Activated naive CD8-positive, alpha-beta T cell treated with anti-CD3 and anti-CD28 coated beads, Interleukin-2, amount 50 U/mL, for 16 hours (primary cell): ENCODE data around the gene CGB8.

Experiments
- DNase-seq: peaks from one replicate; pipeline ENCODE4 v3.0.0-alpha.2; 2020; ENCODE audit warnings: low read depth, low spot score

Gene CGB8

GRCh38 chr19:49006905-49007304 is 42.0 kb downstream of the CGB8 start:
- no peak for DNase-seq

GRCh38 chr19:49004964-49005614 is 43.8 kb downstream of the CGB8 start:
- DNase-seq, result no peak

GRCh38 chr19:49004133-49004532 is 44.8 kb downstream of the CGB8 start:
- no peak for DNase-seq

DNA sequence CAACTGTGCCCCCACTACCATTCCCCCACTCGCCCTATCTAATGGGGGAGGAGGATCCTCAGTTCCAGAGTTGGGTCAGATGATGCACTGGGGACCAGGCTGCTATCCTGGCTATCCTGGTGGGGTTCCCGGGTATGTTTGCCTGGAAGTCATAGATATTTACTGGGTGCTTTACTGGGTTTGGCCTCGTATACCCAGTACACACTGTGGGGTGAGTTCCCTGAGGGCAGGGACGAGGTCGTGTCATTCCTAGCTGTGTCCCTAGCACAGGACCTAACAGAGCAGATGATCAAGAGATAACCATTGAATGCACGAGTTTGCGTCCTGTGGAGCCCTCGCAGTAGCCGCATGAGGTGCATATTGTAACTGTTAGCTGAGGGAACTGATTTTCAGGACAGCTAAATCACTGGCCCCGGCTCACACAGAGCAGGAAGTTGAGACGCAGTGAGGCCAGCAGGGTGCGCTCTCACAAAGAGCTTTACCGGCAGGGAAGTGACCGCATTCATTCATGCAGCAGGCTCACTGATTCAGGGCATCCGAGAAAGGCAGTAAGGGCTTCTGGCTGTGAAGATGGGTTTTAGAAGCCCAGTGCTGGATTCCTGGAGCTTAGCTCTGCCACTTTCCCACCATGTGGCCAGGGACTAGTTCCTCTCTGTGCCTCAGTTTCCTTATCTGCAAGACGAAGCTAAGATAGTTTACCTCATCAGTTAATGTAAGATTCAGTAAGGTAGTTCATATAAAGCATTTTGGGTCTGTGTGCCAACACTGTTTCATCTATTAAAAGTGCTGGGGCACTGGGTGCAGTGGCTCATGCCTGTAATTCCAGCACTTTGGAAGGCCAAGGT is 49.2 kb downstream of the CGB8 start:
- peak; percentile 18 for DNase-seq

- peak; percentile 9 for DNase-seq
Observed at GRCh38 chr19:48997972-48998371, 50.9 kb downstream of the CGB8 start.
